Measurements from ENCODE around the gene SIVA1. TPM values are rescaled to one million over a fixed set of nuclear protein-coding genes. Genes with fewer than 3 reads are reported as not detected.

The SIVA1 gene
- total RNA-seq, 2 experiments from 2014 or later, result 111 to 124 TPM

DNA sequence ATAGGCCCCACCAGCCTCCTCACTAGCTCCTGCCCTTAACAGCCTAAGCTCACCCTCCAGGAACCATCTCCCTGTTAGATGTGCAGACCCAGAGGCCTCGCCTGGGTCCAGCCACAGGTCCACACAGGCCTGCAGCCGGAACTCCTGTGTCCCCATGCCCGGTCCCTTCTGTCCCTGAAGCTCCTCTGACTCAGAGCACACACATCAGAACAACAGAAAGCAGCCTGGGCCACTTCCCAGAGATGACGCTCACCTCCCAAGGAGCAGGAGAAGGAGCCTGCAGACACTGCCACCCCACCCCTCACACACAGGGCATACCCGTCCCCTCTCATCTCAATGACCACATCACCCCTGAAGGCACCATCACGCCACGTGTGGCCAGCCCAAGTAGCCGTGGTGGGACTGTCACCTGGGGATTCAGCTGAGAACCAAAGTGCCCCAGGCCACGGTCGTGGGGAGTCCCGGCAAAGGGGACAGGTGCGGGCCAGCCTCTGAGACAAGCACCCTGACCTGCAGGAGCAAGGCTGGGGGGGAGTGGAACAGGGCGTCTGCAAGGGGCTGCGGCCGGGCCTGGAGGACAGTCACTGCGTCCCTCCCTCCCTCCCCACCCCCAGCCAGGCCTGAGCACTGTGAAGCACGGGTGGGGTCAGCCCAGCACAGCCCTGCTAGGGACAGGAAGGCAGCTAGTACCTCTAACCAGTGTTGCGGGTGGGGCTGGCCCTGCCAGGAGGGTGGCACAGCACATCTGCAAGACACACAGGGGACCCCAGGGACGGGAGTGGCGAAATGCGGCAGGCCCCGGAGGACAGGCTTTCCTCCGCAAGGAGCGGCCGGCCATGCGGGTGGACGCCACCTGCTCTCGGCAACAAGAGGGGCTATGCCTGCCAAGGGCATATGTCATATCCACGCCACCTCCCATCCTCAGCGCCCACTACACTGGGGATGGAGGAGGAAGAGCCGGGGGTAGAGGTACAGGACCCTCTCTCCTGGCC lies 37.1 kb downstream of the SIVA1 start:
- H3K4me3 ChIP-seq (ENCODE audit: low read length), result no peak overlapping the region
- intact Hi-C loops (cut with DNase I, micrococcal nuclease), result loop anchor here in 1 of 2 experiments (10.0 kb wide), 1 partner anchor 705 kb away; the partner anchor contains the start of gene TEDC1
- no peak overlapping the region for H3K27ac ChIP-seq (ENCODE audit: low read depth in 1 of 2, low read length in 2 of 2)
- TF ChIP-seq, protein P1, sequence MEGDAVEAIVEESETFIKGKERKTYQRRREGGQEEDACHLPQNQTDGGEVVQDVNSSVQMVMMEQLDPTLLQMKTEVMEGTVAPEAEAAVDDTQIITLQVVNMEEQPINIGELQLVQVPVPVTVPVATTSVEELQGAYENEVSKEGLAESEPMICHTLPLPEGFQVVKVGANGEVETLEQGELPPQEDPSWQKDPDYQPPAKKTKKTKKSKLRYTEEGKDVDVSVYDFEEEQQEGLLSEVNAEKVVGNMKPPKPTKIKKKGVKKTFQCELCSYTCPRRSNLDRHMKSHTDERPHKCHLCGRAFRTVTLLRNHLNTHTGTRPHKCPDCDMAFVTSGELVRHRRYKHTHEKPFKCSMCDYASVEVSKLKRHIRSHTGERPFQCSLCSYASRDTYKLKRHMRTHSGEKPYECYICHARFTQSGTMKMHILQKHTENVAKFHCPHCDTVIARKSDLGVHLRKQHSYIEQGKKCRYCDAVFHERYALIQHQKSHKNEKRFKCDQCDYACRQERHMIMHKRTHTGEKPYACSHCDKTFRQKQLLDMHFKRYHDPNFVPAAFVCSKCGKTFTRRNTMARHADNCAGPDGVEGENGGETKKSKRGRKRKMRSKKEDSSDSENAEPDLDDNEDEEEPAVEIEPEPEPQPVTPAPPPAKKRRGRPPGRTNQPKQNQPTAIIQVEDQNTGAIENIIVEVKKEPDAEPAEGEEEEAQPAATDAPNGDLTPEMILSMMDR (IDR thresholded peaks at IDR 0.05), result no peak
- H3K27me3 ChIP-seq (ENCODE audit: control insufficient read depth in 1 of 2, insufficient read depth in 2 of 2, low read length in 2 of 2), result no peaks in the 10 kb centered on the region
- no peak overlapping the region for H3K27ac Mint-ChIP-seq
- H3K36me3 ChIP-seq (ENCODE audit: insufficient read depth, low read length), result peaks cover 47% of the 10 kb centered on the region
- DNase-seq, result no peak
- H3K9me3 Mint-ChIP-seq, result no peaks in the 10 kb centered on the region
- peaks cover 88% of the 10 kb centered on the region for H3K4me1 ChIP-seq (ENCODE audit: insufficient read depth, low read length)
- ChIA-PET POLR2A (interaction anchor here (1.1 kb wide), 1 partner anchor 10 kb away, joined by 4 read pairs; the partner anchor contains the start of gene ZBTB42), CTCF (interaction anchor here (0.6 kb wide), 1 partner anchor 118 kb away, joined by 3 read pairs; no protein-coding TSS in a partner anchor)
- ATAC-seq (ENCODE audit: poor library complexity), result no peak
- H3K9me3 ChIP-seq (ENCODE audit: control insufficient read depth in 1 of 2, insufficient read depth in 1 of 2, low read length in 2 of 2), result no peaks in the 10 kb centered on the region
- peaks cover 43% of the 10 kb centered on the region for H3K4me1 Mint-ChIP-seq (ENCODE audit: low read depth)
- H3K4me3 Mint-ChIP-seq, result no peak overlapping the region
- H3K36me3 Mint-ChIP-seq (ENCODE audit: low read depth), result peaks cover 21% of the 10 kb centered on the region
- H3K27me3 Mint-ChIP-seq, result no peaks in the 10 kb centered on the region

DNA sequence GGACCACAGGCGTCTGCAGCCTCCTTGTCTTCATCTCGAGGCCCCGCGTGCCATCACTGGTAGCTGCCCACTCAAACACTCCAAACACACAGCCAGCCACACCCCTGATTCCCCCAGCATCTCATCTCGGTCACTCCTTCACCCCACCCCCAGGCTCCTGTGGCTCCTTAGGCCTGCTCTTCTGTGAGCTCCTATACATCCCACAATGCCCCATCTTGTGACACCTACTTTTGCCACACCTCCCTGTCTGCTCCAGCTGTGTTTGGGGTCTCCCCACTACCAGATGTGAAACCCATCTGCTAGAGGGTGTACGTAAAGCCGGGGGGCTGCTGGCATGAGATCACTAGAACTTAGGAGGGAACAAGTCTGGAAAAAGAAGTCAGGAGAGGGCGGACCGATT lies 38.5 kb downstream of the SIVA1 start:
- H3K9me3 ChIP-seq (ENCODE audit: control insufficient read depth in 1 of 2, insufficient read depth in 1 of 2, low read length in 2 of 2), result no peaks in the 10 kb centered on the region
- CTCF ChIA-PET, result no interaction called here
- no peak overlapping the region for H3K27ac ChIP-seq (ENCODE audit: low read depth in 1 of 2, low read length in 2 of 2)
- H3K27me3 ChIP-seq (ENCODE audit: control insufficient read depth in 1 of 2, insufficient read depth in 2 of 2, low read length in 2 of 2), result no peaks in the 10 kb centered on the region
- peaks cover 47% of the 10 kb centered on the region for H3K36me3 ChIP-seq (ENCODE audit: insufficient read depth, low read length)
- intact Hi-C loops (cut with DNase I, micrococcal nuclease), result loop anchor here in 1 of 2 experiments (10.0 kb wide), 1 partner anchor 703 kb away; the partner anchor contains the start of gene TEDC1
- H3K4me1 ChIP-seq (ENCODE audit: insufficient read depth, low read length), result peaks cover 85% of the 10 kb centered on the region
- Mint-ChIP-seq H3K27me3 (no peaks in the 10 kb centered on the region), H3K4me3 (peak overlapping the region; percentile 68), H3K4me1 (ENCODE audit: low read depth) (peaks cover 43% of the 10 kb centered on the region), H3K27ac (no peak overlapping the region), H3K36me3 (ENCODE audit: low read depth) (peaks cover 21% of the 10 kb centered on the region), H3K9me3 (no peaks in the 10 kb centered on the region)
- H3K4me3 ChIP-seq (ENCODE audit: low read length), result no peak overlapping the region
- no peak for ATAC-seq (ENCODE audit: poor library complexity)
- TF ChIP-seq, protein P1 (IDR thresholded peaks at IDR 0.05), result no peak
- DNase-seq, result no peak
- POLR2A ChIA-PET, result no interaction called here

DNA sequence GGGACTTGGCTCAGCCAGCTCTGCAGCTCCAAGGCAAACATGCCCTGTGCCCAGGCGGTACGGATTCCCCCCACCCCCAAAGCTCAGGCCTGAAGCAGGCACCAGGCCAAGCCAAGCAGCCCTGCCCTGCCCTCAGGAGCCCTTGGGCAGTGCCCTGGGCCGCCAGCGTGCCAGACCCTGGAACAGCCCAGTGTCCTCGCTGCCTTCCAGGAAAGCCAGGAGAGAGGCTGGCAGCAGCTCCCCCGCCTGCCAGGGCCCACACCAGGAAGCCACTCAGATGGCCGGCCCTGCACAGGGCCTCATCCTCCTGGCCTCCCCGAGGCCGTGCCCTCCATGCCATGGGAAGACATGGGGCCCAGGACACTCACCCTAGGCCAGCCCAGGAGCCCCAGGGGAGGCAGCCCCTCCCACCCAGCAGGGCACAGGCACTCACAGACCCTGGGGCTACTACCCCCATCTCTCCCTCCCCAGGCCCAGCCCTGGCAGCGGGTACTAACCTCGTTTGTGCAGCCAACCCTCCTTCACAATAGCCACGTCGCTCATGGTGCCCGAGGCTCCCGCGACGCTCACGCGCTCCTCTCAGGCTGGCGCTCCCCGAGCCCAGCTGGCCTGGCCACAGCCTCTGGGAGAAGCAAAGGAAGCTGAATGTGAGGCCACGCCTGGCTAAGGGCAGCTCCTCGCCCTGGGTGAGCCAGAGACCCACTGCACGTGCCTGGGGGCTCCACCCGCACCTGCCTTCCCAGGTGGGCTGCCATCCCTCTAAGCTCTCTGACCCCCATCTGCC lies 39.3 kb downstream of the SIVA1 start:
- peak overlapping the region; percentile 20 for H3K27ac Mint-ChIP-seq
- H3K27ac ChIP-seq (ENCODE audit: low read depth in 1 of 2, low read length in 2 of 2), result no peak overlapping the region
- ChIA-PET POLR2A (interaction anchor here (1.1 kb wide), 1 partner anchor 8 kb away, joined by 3 read pairs; no protein-coding TSS in a partner anchor), CTCF (no interaction called here)
- H3K4me1 ChIP-seq (ENCODE audit: insufficient read depth, low read length), result peaks cover 84% of the 10 kb centered on the region
- H3K9me3 ChIP-seq (ENCODE audit: control insufficient read depth in 1 of 2, insufficient read depth in 1 of 2, low read length in 2 of 2), result no peaks in the 10 kb centered on the region
- H3K4me1 Mint-ChIP-seq (ENCODE audit: low read depth), result peaks cover 46% of the 10 kb centered on the region
- ATAC-seq (ENCODE audit: poor library complexity) (no peak), DNase-seq (no peak)
- TF ChIP-seq, protein P1 (IDR thresholded peaks at IDR 0.05), result no peak
- peaks cover 47% of the 10 kb centered on the region for H3K36me3 ChIP-seq (ENCODE audit: insufficient read depth, low read length)
- H3K27me3 ChIP-seq (ENCODE audit: control insufficient read depth in 1 of 2, insufficient read depth in 2 of 2, low read length in 2 of 2), result no peaks in the 10 kb centered on the region
- H3K4me3 Mint-ChIP-seq, result peak overlapping the region; percentile 90
- no peaks in the 10 kb centered on the region for H3K9me3 Mint-ChIP-seq
- no peaks in the 10 kb centered on the region for H3K27me3 Mint-ChIP-seq
- H3K4me3 ChIP-seq (ENCODE audit: low read length), result no peak overlapping the region
- H3K36me3 Mint-ChIP-seq (ENCODE audit: low read depth), result peaks cover 21% of the 10 kb centered on the region
- intact Hi-C loops (cut with DNase I, micrococcal nuclease), result loop anchor here in 1 of 2 experiments (10.0 kb wide), 1 partner anchor 703 kb away; the partner anchor contains the start of gene TEDC1

All from CD4-positive, alpha-beta T cell (primary cell).